HG03095 (cell line): ENCODE data around the gene TMEM212.
"Not testable (repeated sequence)": the region's sequence is repeated elsewhere in the genome, so short reads cannot be mapped to it uniquely, and the experiment has no call there.

ENCODE experiments used
- ATAC-seq: cut with Tn5 transposase; IDR thresholded peaks from one replicate; pipeline ENCODE4 v1.9.1; 2021; ENCODE audit warnings: moderate library complexity; ENCODE audit not compliant: unreplicated experiment

The TMEM212 gene

DNA sequence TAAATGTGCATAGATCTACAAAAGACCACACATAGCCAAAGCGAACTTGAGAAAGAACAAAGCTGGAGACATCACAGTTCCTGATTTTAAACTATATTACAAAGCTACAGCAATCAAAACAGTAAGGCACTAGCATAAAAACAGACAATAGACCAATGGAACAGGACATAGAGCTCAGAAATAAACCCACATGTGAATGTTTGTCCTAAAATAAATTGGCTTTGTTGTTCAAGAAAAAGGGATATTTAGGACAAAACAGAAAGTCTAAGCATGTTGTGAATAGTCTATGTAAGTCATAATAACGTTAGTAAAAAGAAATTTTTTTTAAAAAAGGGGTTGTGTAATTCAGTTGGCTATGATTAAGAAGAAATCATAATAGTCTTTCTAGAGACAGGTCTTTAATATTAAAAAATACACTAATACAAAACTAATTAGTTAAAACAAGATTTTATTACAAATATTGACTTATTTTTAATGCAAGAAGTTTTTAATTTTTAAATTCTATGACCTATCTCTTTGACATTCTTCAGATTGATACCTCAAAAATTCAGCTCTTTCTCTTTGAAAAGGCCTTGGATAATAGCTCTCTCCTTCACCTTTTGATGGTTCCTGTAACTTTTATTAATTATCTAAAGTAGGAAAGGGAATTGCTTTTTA is 11.6 kb downstream of the TMEM212 start:
- ATAC-seq, result no peak

DNA sequence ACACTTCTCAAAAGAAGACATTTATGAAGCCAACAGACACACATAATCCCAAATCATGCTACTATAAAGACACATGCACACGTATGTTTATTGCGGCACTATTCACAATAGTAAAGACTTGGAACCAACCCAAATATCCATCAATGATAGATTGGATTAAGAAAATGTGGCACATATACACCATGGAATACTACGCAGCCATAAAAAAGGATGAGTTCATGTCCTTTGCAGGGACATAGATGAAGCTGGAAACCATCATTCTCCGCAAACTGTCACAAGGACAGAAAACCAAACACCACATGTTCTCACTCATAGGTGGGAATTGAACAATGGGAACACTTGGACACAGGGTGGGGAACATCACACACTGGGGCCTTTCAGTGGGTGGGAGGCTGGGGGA is 15.6 kb downstream of the TMEM212 start:
- ATAC-seq, result not testable (repeated sequence)

DNA sequence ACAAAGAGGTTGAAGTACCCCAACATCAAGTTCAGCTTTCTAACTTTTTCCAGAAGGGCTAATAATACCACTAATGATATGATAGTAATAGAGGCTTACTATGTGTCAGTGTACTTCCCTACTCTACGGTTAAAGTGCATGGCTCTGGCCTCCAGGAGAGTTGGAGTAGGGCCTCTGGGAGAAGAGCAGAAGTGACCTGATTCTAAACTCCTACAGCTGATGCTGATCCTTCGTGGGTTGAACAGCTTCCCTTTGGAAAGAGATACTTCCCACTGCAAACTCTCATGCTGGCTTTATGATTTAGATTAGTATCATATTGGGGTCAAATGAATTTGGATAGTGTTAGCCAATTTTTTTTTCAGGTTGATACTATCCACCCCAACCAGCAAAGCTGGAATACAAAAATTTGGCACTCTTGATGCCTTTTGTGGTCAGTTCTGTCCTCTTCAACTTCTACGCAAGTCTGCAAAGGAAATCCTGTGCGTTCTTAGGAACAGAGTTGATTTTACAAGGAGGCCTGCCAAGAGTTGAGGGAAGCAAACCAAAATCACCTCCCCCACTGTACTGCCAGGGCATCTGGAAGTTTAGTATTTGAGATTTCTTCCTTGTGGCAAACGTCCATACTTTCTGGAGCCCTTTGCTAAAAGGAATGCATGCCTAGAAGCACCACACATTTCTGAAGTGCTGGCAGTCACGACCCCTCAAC is 17.8 kb downstream of the TMEM212 start:
- no peak for ATAC-seq

DNA sequence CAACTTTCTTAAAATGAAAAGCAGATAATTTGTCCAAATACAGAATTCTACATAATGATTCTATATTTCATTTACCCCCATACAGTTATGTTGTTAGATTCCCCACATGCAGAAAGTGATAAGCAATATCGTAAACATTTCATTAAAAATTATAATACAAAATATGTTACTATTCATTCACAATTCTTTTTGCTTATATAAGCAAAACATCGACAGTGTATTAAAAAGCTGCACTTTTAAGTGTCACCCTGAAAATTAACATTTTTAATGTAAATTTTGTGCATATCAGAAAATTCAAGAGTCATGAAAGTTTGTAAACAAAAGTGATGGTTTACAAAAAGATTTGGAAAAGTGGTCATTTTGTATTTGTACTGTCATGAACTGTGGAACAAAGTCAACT is 19.2 kb downstream of the TMEM212 start:
- no peak for ATAC-seq

DNA sequence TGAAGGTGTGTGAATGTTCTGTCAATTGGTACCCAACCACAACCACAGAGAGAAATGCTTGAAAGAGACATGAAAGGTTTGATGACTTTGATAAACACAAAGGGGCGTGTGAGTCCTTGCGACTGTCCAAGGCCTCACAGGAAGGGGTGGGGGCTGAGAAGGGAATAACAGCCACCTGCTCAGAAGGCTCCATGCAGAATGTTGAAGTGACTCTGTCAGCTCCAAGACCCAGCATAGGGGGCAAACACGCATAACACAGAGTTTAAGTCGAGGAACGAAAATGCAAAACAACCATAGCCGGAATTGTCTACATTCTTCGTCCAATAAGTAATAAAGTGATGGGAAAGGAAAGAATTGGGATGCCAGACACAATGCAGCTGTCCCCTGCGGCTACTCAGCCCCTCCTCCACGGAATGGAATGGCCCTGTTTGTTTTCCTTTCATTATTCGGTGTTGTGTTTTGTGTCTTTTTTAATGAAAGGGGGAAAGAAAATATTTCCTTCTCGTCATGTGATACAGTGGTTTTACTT is 19.9 kb downstream of the TMEM212 start:
- no peak for ATAC-seq

DNA sequence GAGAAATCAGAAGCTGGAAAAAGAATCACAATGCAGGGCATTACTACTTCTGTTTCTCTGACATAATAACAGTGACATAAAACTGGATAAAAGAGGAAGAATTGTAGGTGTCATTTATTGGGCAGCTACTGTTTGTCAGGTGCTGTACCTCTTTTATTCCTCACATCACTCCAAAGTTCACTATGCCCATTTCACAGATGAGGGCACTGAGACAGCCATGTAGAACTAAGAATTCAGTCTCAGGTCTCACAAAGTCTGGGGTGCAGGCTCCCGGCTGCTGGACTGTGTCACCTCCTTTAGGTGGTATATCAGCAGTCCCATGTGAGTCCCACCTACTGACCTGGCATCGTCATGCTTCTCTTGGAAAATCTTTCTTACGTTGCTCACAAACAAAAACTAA is 20.8 kb downstream of the TMEM212 start:
- no peak for ATAC-seq

DNA sequence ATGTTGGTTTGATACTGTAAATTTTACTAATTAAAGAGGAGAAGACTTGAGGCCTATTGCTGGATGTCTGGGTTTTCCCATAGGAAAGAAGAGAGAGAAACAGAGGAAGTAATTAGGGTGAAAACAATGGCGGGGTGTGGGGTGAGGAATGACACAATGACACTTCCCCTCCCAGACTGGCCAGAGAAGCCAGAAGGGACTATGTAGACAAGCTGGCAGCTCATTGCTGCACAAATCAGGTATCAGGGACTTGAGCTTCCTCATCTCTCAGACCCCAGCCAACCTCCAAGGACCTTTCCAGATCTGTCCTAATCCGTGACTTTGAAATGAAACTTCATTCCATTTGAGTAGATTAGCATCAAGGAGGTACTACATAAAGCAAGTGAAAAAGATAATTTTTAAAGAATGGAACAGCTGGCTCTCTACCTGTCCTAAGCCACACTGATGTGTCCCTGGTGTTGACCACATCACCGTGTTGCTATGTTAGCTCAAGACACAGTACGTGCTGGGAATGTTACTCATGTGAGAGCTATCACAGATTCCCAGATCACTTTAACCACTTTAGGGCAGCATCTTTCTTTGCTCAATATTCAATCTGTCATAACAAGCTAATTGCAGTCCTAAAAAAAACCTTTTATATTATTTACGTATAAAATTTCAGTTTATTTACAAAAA is 22.2 kb downstream of the TMEM212 start:
- no peak for ATAC-seq

DNA sequence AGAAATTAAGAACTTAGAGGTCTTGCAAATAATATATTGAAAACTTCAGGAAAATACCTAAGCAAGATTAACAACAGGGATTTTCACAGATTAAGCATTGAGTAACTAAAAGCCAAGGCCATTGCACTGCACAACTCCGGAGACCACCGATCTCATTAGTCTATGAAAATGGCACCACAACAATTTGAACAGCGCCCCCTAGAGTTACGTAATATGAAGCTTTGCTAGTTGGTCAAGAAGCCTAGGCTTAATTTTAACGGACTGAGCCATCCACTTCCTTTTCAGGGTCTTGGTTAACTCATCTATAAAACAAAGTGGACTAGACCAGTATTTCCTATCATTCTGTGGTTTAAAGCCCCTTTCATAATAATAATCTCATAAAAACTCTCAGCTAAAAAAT is 24.8 kb downstream of the TMEM212 start:
- no peak for ATAC-seq

DNA sequence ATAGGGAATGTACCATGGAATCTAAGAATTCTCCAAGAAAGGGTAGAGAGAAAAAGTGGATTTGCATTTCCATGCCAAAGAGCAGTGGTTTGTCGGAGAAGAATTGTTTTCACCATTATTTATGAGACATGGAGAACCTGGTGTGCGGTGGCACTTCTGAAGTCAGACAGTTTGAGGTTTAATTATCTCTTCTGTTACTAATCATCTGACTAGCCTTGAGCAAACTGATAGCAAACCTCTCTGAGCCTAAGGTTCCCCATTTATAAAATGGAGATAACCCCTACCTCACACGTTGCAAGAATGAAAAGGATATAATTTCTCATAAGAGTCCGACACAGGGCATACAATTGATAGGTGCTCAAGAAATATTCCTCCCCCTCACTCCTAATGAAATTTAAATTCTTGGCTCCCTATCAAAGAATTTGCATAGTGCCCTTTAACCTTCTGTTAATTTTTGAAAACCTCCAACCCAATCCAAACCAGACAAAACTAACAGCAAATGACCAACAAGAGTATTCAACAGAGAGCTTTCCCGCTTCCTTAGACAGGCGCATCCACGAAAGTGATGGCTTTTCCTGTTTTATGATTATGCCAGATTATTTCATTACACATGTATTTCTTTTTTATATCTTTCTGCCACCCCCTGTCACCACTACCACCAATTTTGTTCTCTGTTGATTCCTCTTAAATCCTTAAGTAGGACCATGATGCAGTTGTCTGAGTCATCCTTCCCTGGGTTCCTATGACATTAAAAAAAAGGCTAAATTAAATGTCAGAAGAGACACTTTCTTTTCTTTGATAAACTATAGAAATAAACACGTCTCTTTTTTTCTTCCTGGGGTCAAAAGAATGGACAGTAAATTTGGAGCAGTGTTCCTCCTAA is 28.5 kb downstream of the TMEM212 start:
- ATAC-seq, result no peak

DNA sequence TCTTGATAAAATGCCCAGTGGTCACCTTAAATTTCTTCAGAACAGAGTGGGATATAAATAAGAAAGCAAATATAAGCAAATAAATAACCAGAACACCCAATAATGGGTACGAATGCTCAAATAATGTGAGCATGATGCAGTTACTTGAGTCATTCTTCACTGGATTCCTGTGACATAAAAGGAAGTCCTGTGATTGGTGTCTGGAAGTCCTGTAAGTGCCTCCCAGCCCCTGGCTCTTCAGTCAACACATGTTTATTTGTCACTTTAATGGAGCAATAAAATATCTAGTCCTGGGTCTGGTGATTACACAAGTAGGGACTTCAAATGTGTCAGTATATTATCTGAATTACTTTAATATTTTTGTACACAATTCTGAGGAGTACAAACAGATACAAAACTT is 30.4 kb downstream of the TMEM212 start:
- no peak for ATAC-seq

DNA sequence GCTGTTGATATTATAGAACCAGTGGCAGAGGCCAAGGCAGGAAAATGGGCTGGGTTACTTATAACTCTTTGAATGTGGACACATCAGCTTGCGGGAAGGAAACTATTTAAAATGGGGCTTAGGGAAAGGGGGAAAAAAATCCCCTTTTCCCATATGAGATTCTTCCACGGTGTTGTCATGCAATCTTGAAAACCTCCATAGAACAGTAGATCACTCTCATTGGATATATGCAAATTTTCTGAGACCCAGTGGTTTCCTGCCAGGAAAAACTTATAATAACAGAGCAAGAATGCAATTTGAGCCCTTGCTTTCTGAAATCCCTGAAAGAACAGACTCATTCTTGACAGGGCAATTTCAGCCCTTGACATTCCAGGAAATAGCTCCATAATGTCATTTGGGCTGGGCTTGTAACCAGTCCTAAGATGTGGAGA is 31.1 kb downstream of the TMEM212 start:
- ATAC-seq, result no peak

DNA sequence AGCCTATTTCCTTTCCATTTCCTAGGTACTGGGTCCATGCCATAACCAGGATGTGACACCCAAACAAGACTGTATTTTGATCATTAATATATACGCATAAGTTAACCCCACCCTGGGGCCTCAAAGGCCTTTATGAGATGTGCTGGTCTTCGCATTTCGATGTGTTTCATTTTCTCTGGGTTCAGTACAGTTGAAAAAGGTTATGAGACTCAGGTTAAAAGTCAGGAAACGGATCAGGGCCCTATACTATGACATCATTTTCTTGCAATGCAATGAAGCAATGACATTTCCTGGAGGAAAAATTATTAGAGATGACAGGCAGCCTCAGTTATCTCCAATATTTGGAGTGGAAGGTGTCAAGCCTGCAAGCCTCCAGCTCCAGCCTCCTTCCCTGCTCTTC is 31.7 kb downstream of the TMEM212 start:
- ATAC-seq, result no peak

DNA sequence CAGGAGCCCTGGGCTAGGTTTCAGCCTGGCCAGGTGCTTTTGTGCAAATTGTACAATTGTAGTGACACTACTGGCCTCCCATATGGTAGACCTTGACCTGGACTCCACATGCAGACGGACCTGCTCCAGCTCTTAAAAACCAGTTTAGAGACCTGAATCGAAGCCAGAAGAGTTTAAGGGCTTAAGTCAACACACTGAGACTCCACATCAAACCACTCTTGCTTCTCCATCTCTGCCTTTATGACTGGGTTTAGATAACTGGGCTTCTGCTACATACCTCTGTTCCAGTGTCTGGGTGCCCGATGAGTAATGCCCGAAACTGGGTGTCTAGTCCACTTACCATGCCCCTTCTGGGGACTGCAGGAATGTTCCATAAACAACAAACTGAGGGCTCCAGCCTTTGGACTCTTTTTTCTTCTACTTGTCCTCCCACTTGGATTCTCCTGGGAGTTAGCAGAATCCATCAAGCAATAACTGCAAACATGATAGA is 32.8 kb downstream of the TMEM212 start:
- ATAC-seq, result no peak

DNA sequence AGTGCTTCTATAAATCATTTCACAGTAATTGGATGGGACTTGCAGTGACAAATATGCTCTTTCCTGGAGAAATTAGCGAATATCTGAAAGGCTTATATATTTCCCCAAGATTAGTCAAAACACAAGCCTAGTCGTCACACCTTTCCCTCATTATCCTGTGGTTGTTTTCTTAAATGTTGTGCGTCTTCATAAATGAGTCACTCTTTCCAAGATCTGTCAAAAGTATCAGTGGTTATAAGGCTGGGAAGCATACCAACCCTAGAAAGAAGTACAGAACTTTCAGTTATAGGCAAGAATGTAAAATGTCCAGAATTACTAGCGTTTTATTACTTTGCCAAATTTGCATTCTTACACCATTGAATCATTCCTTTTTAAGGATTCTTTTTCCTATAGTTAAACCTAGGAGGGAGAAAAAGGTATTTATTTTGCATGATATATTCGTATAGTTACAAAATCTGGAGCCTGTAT is 33.6 kb downstream of the TMEM212 start:
- ATAC-seq, result no peak

DNA sequence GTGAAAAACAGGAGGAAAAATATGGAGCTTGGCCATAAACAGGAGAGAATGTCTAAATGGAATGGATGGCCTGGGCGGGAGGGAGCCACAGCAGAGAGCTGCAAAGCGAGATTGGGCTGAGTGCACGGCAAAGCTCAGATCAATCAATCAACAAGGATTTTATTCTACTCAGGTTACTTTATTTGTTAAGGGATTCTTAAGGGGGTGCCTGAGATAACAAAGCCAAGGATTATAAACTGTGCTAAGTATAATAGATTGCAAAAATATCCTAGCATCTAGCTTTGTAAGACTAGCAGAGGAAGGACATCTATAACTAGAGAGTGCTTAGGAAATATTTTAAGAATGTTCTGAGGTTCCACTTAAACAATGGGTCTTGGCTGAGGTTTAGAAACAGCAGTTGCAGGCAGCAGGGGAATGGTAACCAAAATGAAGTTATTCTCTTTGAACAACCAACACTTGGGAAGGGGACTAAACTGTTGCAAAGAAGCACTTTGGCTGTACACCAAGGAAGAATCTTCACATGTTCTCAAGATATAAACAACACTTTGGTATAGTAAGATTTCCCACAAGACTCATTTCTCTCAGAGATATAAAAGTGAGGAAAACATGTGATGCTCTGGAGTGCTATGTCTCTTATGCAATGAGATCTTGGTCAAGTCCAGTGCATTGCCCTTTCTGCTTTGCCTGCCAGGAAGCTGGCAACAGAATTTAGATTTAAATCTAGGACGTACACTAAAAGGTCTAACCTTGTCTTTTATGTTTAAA is 35.5 kb downstream of the TMEM212 start:
- ATAC-seq, result no peak

DNA sequence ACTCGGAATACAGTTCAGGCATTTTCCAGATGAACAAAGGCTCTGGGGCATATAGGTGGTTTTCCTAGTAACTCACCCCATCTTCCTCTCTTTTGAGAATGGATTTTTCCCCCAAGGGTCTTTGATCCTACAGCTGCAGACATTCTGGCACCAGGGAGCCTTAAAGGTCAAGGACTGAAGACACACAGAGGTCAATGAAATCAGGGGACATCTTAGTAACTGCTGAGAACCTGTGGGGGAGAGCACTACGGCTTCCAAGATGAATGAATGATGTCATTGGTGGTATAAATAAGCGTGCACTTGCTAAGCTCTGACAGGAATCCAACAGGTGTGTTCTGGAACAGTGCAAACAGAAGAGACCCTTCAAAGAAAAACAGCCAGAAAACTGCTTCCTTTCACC is 36.3 kb downstream of the TMEM212 start:
- ATAC-seq, result no peak

DNA sequence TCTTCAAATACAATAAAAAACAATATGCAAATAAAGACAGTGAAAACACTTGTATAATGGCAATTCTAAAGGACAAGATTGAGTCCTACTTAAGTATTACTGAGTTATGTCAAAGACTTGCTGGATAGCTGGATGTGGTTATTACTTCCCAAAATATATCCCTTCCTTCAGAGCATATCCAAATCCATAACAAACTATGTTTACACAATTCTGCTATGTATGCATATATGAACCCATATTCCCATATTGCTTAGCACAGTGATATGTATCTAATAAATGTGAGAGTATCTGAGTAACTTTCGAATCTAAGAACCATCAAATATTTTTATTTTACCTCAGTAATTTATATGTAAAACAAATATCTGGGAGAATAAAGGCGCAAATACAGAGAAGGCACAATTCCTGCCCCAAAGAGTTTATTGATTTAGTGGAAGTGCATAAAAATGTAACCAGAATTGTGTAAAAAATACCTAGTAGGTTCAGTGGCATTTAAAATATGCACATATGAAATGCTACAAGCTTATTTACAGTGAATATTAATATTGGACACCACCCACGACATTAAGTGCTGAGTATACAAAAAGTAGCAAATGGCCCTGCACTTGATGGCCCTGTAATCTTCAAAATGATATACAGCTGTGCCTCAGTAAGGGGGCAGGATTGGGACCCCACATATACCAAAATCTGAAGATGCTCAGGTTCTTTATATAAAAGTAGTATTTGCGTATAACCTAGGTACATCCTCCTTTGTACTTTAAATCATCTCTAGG is 37.1 kb downstream of the TMEM212 start:
- ATAC-seq, result no peak

DNA sequence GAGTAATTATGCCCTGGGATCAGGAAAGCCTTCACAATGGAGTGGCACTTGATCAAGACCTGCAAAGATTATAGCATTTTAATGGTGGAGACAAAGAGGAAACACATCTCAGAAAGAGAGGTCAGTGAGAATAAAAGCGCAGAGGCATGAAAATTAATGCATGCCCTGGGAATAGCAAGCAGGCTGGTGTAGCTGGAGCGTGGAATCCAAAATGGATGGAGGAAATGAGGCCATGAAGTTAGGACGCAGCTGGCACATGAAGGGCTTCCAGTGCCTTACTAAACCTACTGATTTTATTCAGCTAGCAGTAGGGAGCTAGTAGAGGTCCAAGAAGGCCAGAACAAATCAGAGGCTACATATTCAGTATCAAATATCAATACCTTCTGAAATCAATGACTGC is 38.1 kb downstream of the TMEM212 start:
- no peak for ATAC-seq

DNA sequence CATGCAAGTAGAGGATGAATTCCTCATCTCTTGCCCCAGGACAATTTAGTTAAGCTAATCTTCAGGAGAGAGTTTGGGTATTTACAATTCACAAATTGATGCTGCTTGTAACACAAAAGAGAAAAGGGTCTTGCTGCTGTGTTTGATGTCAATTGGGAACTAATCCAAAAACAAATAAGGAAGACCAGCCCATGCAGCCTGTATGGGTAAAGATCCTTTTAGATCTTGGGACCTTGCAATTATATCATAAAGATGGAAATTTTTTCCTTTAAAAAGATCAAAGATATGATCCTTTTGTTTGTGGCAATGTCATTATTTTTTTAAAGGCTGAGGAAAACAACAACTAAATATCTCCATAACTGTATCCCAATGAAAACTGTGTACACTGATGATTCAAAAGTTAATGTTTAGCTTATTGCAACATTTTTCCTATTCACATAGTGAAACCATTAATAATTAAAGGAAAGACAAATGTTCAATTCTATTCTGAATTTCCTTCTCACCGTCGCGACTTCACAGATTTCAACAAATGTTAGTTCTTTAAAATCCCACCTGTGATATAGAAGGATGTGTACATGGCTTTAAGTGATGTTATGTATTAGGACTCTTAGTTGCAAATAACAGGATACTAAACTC is 40.2 kb downstream of the TMEM212 start:
- no peak for ATAC-seq
